H1 (cell line): ENCODE results near the gene SEMA4F. TPM values are rescaled to one million over a fixed set of nuclear protein-coding genes. Genes with fewer than 3 reads are reported as not detected.

Experiments used
- BACH1 ChIP-seq: IDR thresholded peaks from 2 replicates; pipeline ENCODE4 v1.6.1; 2012; ENCODE audit warnings: low read length, improper control_type of control experiment
- E2F6 ChIP-seq: IDR thresholded peaks from 2 replicates; pipeline ENCODE4 v1.6.1; 2012; ENCODE audit warnings: inconsistent platforms
- EGR1 ChIP-seq: IDR thresholded peaks from 2 replicates; pipeline ENCODE4 v1.6.1; 2011; ENCODE audit warnings: low read depth, low read length, borderline replicate concordance
- EZH2 ChIP-seq: fragments of 200-600 bp; sonication (generic); IDR thresholded peaks from 2 replicates; pipeline ENCODE4 v1.7.1; 2012; ENCODE audit warnings: low read depth, mild to moderate bottlenecking, moderate library complexity, low read length, inconsistent platforms; ENCODE audit not compliant: severe bottlenecking
- FOSL1 ChIP-seq: IDR thresholded peaks from 2 replicates; pipeline ENCODE4 v1.6.1; 2011; ENCODE audit warnings: mild to moderate bottlenecking, low read depth, low read length, moderate library complexity; ENCODE audit not compliant: insufficient read depth
- GABPA ChIP-seq: IDR thresholded peaks from 2 replicates; pipeline ENCODE4 v1.6.1; 2011; ENCODE audit warnings: mild to moderate bottlenecking, low read length, moderate library complexity, borderline replicate concordance; ENCODE audit not compliant: insufficient read depth
- HDAC2 ChIP-seq, 2 experiments: fragments of 300-600 bp in 1 of 2; sonication (generic) in 1 of 2; IDR thresholded peaks; 2 replicates each; pipeline ENCODE4 v1.6.1; 2011 to 2012; ENCODE audit warnings: low read depth in 2 of 2, low read length in 2 of 2, mild to moderate bottlenecking in 2 of 2, moderate library complexity in 2 of 2, borderline replicate concordance in 1 of 2, inconsistent platforms in 1 of 2
- PHF8 ChIP-seq: fragments of 200-600 bp; sonication (generic); conservative IDR thresholded peaks from 2 replicates; pipeline ENCODE4 v1.7.1; 2012; ENCODE audit warnings: low read depth, mild to moderate bottlenecking, inconsistent platforms, low read length, moderate library complexity
- RFX5 ChIP-seq: IDR thresholded peaks from 2 replicates; pipeline ENCODE4 v1.6.1; 2011; ENCODE audit warnings: low read depth, low read length, improper control_type of control experiment, borderline replicate concordance
- RNF2 ChIP-seq: fragments of 200-900, 300-1000 bp; sonication (generic); IDR thresholded peaks from 2 replicates; pipeline ENCODE4 v1.7.1; 2016; ENCODE audit warnings: borderline replicate concordance, low read depth, mild to moderate bottlenecking, antibody characterized with exemption, low read length; ENCODE audit not compliant: poor library complexity, severe bottlenecking; ENCODE audit errors: missing control alignments
- SIX5 ChIP-seq: IDR thresholded peaks from 2 replicates; pipeline ENCODE4 v1.6.1; 2011; ENCODE audit warnings: mild to moderate bottlenecking, low read depth, low read length
- SP2 ChIP-seq: IDR thresholded peaks from 2 replicates; pipeline ENCODE4 v1.6.1; 2012; ENCODE audit warnings: mild to moderate bottlenecking, low read length, inconsistent platforms
- SP4 ChIP-seq: IDR thresholded peaks from 2 replicates; pipeline ENCODE4 v1.6.1; 2012; ENCODE audit warnings: low read length, inconsistent platforms
- TAF1 ChIP-seq: IDR thresholded peaks from 2 replicates; pipeline ENCODE4 v1.6.1; 2011; ENCODE audit warnings: mild to moderate bottlenecking, low read depth, low read length
- TAF7 ChIP-seq: optimal IDR thresholded peaks from 2 replicates; pipeline ENCODE3; 2011; ENCODE audit warnings: low read depth, mild to moderate bottlenecking, inconsistent platforms, low read length, moderate library complexity, borderline replicate concordance
- TBP ChIP-seq: IDR thresholded peaks from 2 replicates; pipeline ENCODE4 v1.6.1; 2011; ENCODE audit warnings: low read depth, low read length, improper control_type of control experiment
- YY1 ChIP-seq: IDR thresholded peaks from 2 replicates; pipeline ENCODE4 v1.6.1; 2011; ENCODE audit warnings: low read depth, mild to moderate bottlenecking, low read length
- polyA plus RNA-seq, 7 experiments: library from polyadenylated mRNA; depleted of rRNA in 3 of 7; stranded (reverse) in 5 of 7; unstranded in 2 of 7; fragments of >200 nt in 5 of 7; fragments of 200-250 nt in 2 of 7; gene quantifications; 1 replicate in 5 of 7; 2 replicates in 1 of 7; 4 replicates in 1 of 7; pipeline versions ENCODE4 v1.2.1 to v1.2.3, GENCODE V29; 2011 to 2013; ENCODE audit warnings: missing spikeins in 2 of 7, mixed read lengths in 2 of 7
- total RNA-seq: library from RNA; stranded (reverse); fragmentation: NEBNext Ultra II Directional; extraction: Animal tissue kit (Norgen Biotek cat#: 25700); gene quantifications from 2 replicates; pipeline ENCODE4 v1.2.1, GENCODE V29; 2021

Gene SEMA4F
- total and polyA plus RNA-seq, 2 of the 8 experiments (the other 6 are each of a cell fraction or from before 2014, with no cell fraction given), result 3.3 to 3.4 TPM

GRCh38 chr2:74653985-74654882, at the start of gene SEMA4F (continued):
- TF ChIP-seq EZH2 (peak; percentile 61), E2F6 (peak; percentile 57), TAF7 (no peak), TAF1 (peak; percentile 42; the same call in 1 of the 2 replicates), SIX5 (no peak), FOSL1 (no peak), TBP (peak; percentile 48), RFX5 (no peak), GABPA (peak; percentile 24; the same call in 1 of the 2 replicates), SP4 (0 out of 2 replicates have a peak, but pooled peaks have one; percentile 32), BACH1 (0 out of 2 replicates have a peak, but pooled peaks have one; percentile 8), RNF2 (peak; percentile 41), YY1 (no peak), PHF8 (no peak), EGR1 (peak; percentile 16; the same call in 1 of the 2 replicates), SP2 (peak; percentile 18; the same call in 1 of the 2 replicates), HDAC2 (IDR thresholded peaks at IDR 0.05; ENCODE audit: borderline replicate concordance in 1 of 2, low read depth in 2 of 2, low read length in 2 of 2) (no peak)
